Activated CD8-positive, alpha-beta memory T cell treated with anti-CD3 and anti-CD28 coated beads, Interleukin-2, amount 10 ng/mL, durations not matched to agents 7 days and 5 days (primary cell): ENCODE measurements around the gene SHD. TPM values are rescaled to one million over a fixed set of nuclear protein-coding genes. Genes with fewer than 3 reads are reported as not detected.

Experiments
- ATAC-seq: fragments of 150-1000 bp; cut with Tn5 transposase; one replicate; pipeline ENCODE4 v1.10.0; 2021; ENCODE audit warnings: moderate library complexity
- CTCF ChIA-PET: fragments of 350-600 bp; sonication (Branson Sonifier 250); formaldehyde crosslinking; loops from one replicate; lab custom pipeline; 2021; ENCODE audit warnings: antibody characterized with exemption; lab: Charles Lee
- DNase-seq: peaks from one replicate; pipeline ENCODE4 v3.0.0-alpha.2; 2020
- H3K27ac Mint-ChIP-seq: one replicate; pipeline ENCODE4 v1.8.0; 2021; ENCODE audit warnings: mild to moderate bottlenecking, mixed read lengths
- H3K27me3 Mint-ChIP-seq: one replicate; pipeline ENCODE4 v1.8.0; 2021; ENCODE audit warnings: mixed read lengths
- H3K36me3 Mint-ChIP-seq: one replicate; pipeline ENCODE4 v1.8.0; 2021; ENCODE audit warnings: mild to moderate bottlenecking, mixed read lengths
- H3K4me1 Mint-ChIP-seq: one replicate; pipeline ENCODE4 v1.8.0; 2021; ENCODE audit warnings: mixed read lengths
- H3K4me3 Mint-ChIP-seq: one replicate; pipeline ENCODE4 v1.8.0; 2021; ENCODE audit warnings: mild to moderate bottlenecking, moderate library complexity, mixed read lengths
- H3K9me3 Mint-ChIP-seq: one replicate; pipeline ENCODE4 v1.8.0; 2022; ENCODE audit warnings: low read depth, mixed read lengths
- total RNA-seq, 2 experiments: library from RNA; stranded (reverse); gene quantifications; one replicate each; pipeline ENCODE4 v1.2.3, GENCODE V29; 2021

Gene SHD
- total RNA-seq, 2 experiments from 2014 or later, result not detected

DNA sequence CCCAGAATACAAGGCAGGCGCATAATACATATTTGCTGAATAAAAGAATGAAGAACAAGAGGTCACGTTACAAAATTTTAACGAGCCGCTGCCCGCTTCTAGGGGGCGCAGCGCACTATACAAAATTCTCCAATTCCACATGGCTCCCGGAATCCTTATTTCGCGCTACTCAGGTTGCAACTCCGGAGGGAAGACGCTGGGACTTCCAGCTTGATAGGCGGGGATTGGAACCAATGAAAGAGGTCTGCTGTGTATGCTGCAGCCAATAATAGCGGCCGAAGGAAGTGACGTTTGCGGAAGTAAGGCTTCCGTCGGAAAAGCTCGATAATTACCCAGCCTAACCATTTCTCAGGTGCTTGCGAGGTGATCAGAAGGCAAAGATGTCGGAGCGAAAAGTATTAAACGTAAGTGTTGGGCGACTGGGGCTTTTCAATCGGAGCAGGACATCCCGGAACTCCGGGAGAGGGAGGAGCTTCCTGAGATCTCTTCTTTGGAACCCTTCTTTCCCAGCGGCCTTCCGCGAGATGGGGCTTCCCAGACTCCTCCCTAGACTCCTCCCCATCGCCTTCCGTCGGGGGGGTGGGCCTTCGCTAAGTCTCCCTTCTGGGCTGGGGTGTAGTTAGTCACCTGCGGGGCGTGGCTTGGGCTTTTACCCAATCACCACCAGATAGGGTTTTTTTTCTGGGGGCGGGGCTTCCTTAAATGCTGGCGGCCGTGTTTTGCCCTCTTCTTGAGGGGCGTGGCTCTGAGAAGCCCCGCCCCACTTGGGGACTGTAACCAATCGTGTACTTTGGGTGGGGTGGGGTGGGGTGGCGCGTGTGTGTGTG is 32.1 kb upstream of the SHD start, which contains the start of gene YJU2:
Gene YJU2, plus strand, starts transcription at position 314 of the 827 bp plus-strand sequence. Its CDS starts 67 bp downstream, at position 381.
- H3K36me3 Mint-ChIP-seq, result peaks cover 30% of the 10 kb centered on the region
- H3K27me3 Mint-ChIP-seq, result no peaks in the 10 kb centered on the region
- H3K4me3 Mint-ChIP-seq, result peak within 1 kb of the TSS; percentile 85
- H3K27ac Mint-ChIP-seq, result peak within 1 kb of the TSS; percentile 97
- peaks cover 21% of the 10 kb centered on the region for H3K4me1 Mint-ChIP-seq
- DNase-seq (peak; percentile 99), ATAC-seq (peak; percentile 98)
- peaks cover 2% of the 10 kb centered on the region for H3K9me3 Mint-ChIP-seq
- CTCF ChIA-PET, result interaction anchor here (0.8 to 1.4 kb wide), 12 partner anchors 9 to 485 kb away, joined by 3 to 12 read pairs (median 4); partner anchors contain the start of genes CHAF1A, MPND, MRPL54 and SH3GL1

DNA sequence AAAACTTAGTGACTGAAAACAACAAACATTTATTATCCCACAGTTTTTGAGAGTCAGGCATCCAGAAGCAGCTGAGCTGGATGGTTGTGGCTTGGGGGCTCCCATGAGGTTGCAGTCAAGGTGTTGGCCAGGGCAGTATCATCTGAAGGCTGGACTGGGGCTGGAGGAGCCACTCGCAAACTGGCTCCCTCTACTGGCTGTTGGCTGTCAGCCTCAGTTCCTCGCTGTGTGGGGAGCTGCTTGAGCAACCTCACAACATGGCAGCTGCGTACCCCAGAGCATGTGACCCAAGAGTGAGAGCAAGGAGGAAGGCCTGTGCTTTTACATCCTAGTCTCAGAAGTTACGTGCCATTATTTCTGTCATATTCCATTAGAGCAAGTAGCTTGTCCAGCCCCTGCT is 22.5 kb upstream of the SHD start:
- DNase-seq (no peak), ATAC-seq (no peak)
- no peaks in the 10 kb centered on the region for H3K4me1 Mint-ChIP-seq
- H3K36me3 Mint-ChIP-seq, result peaks cover 63% of the 10 kb centered on the region
- H3K27me3 Mint-ChIP-seq, result no peaks in the 10 kb centered on the region
- CTCF ChIA-PET, result interaction anchor here (1.3 to 1.5 kb wide), 3 partner anchors 9 to 96 kb away, joined by 4 to 8 read pairs (median 5); partner anchors contain the start of gene YJU2
- peaks cover 5% of the 10 kb centered on the region for H3K9me3 Mint-ChIP-seq
- H3K27ac Mint-ChIP-seq, result no peak overlapping the region
- H3K4me3 Mint-ChIP-seq, result no peak overlapping the region

DNA sequence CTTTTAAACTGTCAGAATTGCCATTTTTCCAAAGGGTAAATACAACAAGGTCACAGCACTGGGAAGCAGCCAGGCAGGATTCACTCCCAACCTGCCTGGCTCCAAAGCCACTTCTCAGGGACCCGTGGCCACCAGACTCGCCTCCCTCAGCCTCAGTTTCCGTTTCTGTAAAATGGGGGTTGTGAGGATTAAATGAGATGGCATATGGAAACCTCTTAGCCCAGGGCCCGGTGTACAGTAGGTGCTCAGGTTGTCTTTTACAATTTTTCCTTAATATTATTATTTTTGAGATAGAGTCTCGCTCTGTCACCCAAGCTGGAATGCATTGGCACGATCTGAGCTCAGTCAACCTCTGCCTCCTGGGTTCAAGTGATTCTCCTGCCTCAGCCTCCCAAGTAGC is 22.0 kb upstream of the SHD start:
- H3K36me3 Mint-ChIP-seq, result peaks cover 58% of the 10 kb centered on the region
- H3K4me1 Mint-ChIP-seq, result no peaks in the 10 kb centered on the region
- H3K9me3 Mint-ChIP-seq, result peaks cover 5% of the 10 kb centered on the region
- CTCF ChIA-PET, result interaction anchor here (1.3 to 1.5 kb wide), 3 partner anchors 10 to 95 kb away, joined by 4 to 8 read pairs (median 5); partner anchors contain the start of gene YJU2
- no peaks in the 10 kb centered on the region for H3K27me3 Mint-ChIP-seq
- H3K27ac Mint-ChIP-seq, result no peak overlapping the region
- no peak overlapping the region for H3K4me3 Mint-ChIP-seq
- no peak for ATAC-seq
- no peak for DNase-seq

DNA sequence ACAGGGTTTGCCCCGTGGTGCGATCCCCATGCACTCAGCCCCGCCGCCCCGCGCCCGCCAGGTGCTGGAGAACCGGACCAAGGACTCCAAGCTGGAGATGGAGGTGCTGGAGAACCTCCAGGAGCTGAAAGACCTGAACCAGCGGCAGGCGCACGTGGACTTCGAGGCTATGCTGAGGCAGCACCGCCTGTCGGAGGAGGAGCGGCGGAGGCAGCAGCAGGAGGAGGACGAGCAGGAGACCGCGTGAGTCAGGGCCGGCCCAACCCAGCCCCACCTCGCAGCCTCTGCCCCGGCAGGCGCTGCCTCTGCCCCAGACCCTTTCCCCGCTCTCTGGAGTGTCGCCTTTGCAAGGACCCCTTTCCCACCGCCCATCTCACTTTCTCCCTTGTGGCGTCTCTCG is 20.9 kb upstream of the SHD start:
- H3K4me3 Mint-ChIP-seq, result no peak overlapping the region
- no peaks in the 10 kb centered on the region for H3K27me3 Mint-ChIP-seq
- CTCF ChIA-PET, result no interaction called here
- H3K4me1 Mint-ChIP-seq, result peaks cover 1% of the 10 kb centered on the region
- no peak overlapping the region for H3K27ac Mint-ChIP-seq
- no peak for DNase-seq
- ATAC-seq, result no peak
- H3K9me3 Mint-ChIP-seq, result peaks cover 5% of the 10 kb centered on the region
- H3K36me3 Mint-ChIP-seq, result peaks cover 49% of the 10 kb centered on the region

DNA sequence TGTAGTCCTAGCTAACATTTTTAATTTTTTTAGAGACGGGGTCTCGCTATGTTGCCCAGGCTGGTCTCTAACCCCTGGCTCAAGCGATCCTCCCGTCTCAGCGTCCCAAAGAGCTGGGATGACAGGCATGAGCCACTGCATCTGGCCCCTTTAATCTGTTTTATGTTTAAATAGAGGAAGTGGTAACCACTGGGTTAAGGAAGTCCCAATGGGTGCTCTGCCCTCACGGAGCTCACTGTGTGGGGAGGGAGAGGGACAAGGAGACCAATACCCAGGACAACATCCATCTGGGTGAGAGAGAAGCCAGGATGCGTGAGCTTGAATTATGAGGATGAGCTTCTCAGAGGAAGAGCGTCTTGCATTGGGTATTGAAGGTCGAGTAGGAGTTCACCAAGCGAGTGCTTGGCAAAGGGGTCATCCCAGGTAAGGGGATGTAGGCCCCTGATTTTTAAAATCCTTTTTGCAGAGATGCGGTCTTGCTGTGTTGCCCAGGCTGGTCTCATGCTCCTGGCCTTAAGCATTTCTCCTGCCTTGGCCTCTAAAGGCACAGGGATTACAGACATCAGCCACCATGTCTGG is 18.4 kb upstream of the SHD start:
- no peak for ATAC-seq
- Mint-ChIP-seq H3K27ac (peak overlapping the region; percentile 48), H3K27me3 (no peaks in the 10 kb centered on the region), H3K4me1 (peaks cover 23% of the 10 kb centered on the region), H3K36me3 (peaks cover 34% of the 10 kb centered on the region), H3K9me3 (no peaks in the 10 kb centered on the region), H3K4me3 (no peak overlapping the region)
- CTCF ChIA-PET, result interaction anchor here (2.2 kb wide), 1 partner anchor 92 kb away, joined by 6 read pairs; no protein-coding TSS in a partner anchor
- no peak for DNase-seq

DNA sequence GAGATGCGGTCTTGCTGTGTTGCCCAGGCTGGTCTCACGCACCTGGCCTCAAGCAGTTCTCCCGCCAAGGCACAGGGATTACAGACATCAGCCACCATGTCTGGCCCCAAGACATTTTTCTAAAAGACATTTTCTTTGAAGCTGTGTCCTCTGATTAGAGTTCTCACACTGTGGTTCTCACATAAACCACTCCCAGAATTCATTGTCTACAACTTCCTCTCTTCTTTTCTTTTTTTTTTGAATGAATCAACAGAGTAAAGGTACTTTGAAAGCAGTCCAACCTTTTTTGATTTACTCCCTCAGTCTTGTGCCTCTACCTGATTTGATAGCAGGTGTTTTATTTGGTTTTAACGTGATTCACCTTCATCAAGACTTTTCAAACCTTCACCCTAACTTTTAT is 14.3 kb upstream of the SHD start:
- no peaks in the 10 kb centered on the region for H3K9me3 Mint-ChIP-seq
- ATAC-seq, result peak; percentile 46
- H3K4me1 Mint-ChIP-seq, result peaks cover 36% of the 10 kb centered on the region
- H3K27ac Mint-ChIP-seq, result peak overlapping the region; percentile 88
- H3K27me3 Mint-ChIP-seq, result no peaks in the 10 kb centered on the region
- H3K4me3 Mint-ChIP-seq, result peak overlapping the region; percentile 30
- CTCF ChIA-PET, result interaction anchor here (0.6 to 7.9 kb wide), 6 partner anchors 34 to 277 kb away, joined by 3 to 125 read pairs (median 4); partner anchors contain the start of gene MPND
- DNase-seq, result no peak
- peaks cover 30% of the 10 kb centered on the region for H3K36me3 Mint-ChIP-seq

DNA sequence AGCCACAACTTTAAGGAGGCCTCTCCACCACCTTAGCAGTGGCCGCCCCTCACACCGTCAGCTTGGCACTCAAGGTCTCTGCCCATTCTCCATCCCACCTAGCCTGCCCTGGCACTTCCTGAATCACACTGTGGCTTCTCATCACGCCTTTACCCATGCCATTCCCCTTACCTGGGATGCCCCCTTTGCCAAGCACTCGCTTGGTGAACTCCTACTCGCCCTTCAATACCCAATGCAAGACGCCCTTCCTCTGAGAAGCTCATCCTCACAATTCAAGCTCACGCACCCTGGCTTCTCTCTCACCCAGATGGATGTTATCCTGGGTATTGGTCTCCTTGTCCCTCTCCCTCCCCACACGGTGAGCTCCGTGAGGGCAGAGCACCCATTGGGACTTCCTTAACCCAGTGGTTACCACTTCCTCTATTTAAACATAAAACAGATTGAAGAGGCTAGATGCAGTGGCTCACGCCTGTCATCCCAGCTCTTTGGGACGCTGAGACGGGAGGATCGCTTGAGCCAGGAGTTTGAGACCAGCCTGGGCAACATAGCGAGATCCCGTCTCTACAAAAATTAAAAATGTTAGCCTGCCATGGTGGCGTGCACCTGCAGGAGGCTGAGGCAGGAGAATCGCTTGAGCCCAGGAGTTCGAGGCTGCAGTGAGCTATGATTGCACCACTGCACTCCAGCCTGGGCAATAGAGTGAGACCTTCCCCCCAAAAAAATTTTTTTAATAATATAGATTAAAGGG is 12.6 kb upstream of the SHD start:
- CTCF ChIA-PET, result interaction anchor here (0.6 to 7.9 kb wide), 46 partner anchors 9 to 1316 kb away, joined by 3 to 125 read pairs (median 5); partner anchors contain the start of genes CHAF1A, FSD1, MPND and SH3GL1
- Mint-ChIP-seq H3K27ac (peak overlapping the region; percentile 50), H3K36me3 (peaks cover 30% of the 10 kb centered on the region), H3K4me1 (peaks cover 36% of the 10 kb centered on the region), H3K4me3 (no peak overlapping the region), H3K27me3 (no peaks in the 10 kb centered on the region), H3K9me3 (no peaks in the 10 kb centered on the region)
- DNase-seq, result no peak
- no peak for ATAC-seq

DNA sequence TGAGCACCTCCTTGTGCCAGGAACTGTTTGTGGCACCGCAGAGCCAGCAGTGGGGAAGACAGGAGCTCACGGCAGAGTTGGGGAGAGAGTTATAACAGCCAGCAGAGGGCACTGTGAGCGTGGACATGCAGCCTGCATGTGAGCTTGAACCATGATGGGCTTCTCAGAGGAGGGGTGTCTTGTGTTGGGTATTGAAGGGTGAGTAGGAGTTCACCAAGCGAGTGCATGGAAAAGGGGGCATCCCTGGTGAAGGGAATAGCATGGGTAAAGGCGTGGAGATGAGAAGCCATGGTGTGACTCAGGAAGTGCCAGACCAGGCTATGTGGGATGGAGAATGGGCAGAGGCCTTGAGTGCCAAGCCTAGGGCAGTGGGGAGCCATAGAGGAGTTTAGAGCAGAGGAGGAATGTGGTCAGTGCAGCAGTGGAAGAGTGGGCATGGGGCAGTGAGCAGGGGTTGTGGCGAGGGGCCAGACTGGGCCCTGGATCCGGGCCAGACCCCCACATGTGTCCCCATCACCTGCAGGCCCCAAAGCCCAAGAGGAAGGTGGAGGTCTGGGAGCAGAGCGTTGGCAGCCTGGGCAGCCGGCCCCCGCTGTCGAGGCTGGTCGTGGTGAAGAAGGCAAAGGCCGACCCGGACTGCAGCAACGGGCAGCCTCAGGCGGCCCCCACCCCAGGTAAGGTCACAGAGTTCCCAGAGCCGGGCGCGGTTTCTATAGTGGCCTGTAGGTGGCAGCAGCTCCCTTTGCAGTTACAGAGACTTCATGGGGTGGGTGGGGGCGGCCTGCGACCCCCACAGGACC is 11.8 kb upstream of the SHD start:
- DNase-seq, result peak; percentile 75
- H3K27ac Mint-ChIP-seq, result peak overlapping the region; percentile 35
- ATAC-seq, result peak; percentile 69
- H3K36me3 Mint-ChIP-seq, result peaks cover 38% of the 10 kb centered on the region
- no peaks in the 10 kb centered on the region for H3K27me3 Mint-ChIP-seq
- H3K9me3 Mint-ChIP-seq, result no peaks in the 10 kb centered on the region
- CTCF ChIA-PET, result interaction anchor here (0.6 to 7.9 kb wide), 57 partner anchors 8 to 1317 kb away, joined by 3 to 125 read pairs (median 4); partner anchors contain the start of genes CHAF1A, FSD1, MPND and SH3GL1
- no peak overlapping the region for H3K4me3 Mint-ChIP-seq
- peaks cover 36% of the 10 kb centered on the region for H3K4me1 Mint-ChIP-seq

DNA sequence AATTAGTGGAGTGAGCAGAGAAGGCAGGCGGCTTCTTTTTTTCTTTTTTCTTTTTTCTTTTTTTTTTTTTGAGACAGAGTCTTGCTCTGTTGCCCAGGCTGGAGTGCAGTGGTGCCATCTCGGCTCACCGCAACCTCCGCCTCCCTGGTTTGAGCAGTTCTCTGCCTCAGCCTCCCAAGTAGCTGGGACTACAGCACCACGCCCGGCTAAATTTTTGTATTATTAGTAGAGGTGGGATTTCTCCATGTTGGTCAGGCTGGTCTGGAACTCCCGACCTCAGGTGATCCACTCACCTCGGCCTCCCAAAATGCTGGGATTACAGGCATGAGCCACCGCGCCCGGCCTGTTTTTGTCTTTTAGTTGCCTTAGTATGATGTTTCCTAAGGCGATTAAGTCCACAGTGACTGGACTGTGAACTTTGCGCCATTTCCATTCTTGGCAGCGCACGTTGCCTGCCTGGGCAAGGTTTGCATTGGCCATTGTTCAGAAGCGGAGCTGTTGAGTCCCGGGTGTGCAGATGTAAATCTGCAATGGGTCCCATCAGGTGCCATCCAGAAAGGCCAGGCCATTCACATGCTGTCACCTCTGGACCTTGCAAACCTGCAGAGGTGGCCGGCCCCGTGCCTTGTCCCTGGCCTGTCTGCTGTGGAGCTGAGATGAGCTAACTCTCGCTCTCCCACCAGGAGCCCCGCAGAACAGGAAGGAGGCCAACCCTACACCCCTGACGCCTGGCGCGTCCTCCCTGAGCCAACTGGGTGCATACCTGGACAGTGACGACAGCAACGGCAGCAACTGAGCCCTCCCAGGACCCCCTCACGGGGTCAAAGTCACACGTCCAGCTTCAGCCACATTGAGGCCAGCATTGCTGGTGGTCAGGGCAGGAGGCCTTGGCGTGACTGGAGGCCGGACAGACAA is 10.9 kb upstream of the SHD start:
- no peak overlapping the region for H3K4me3 Mint-ChIP-seq
- ATAC-seq (no peak), DNase-seq (no peak)
- H3K36me3 Mint-ChIP-seq, result peaks cover 37% of the 10 kb centered on the region
- no peaks in the 10 kb centered on the region for H3K9me3 Mint-ChIP-seq
- CTCF ChIA-PET, result interaction anchor here (0.7 to 7.9 kb wide), 35 partner anchors 10 to 741 kb away, joined by 3 to 125 read pairs (median 7); partner anchors contain the start of genes CHAF1A, FSD1, MPND and SH3GL1
- peaks cover 35% of the 10 kb centered on the region for H3K4me1 Mint-ChIP-seq
- H3K27ac Mint-ChIP-seq, result no peak overlapping the region
- H3K27me3 Mint-ChIP-seq, result no peaks in the 10 kb centered on the region

DNA sequence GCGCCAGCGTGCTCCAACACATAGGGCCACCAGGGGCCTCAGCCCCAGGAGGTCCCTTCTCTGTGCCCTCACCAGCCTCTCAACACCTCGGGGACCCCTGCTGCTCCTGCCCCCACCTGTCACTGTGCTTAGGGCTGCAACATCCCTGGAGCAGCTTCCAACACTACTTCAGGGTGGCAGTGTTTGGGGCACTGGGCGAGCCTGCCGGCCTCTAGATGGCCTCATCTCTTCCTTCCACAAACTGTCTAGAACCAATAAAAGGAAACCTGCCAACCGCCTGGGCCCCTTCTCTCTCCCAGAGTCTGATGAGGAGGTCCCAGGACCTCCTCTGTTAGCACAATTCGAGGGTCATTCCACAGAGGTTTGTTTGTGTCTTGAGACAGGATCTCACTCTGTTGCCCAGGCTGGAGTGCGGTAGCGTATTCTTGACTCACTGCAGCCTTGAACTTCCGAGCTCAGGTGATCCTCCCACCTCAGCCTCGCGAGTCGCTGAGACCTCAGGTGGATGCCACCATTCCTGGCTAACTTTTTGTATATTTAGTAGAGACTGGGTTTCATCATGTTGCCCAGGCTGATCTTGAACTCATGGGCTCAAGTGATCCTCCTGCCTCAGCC is 10.1 kb upstream of the SHD start:
- H3K9me3 Mint-ChIP-seq, result no peaks in the 10 kb centered on the region
- ATAC-seq (no peak), DNase-seq (no peak)
- CTCF ChIA-PET, result interaction anchor here (1.1 to 7.9 kb wide), 9 partner anchors 9 to 256 kb away, joined by 4 to 125 read pairs (median 19); partner anchors contain the start of genes MPND and STAP2
- no peak overlapping the region for H3K4me3 Mint-ChIP-seq
- H3K27ac Mint-ChIP-seq, result no peak overlapping the region
- no peaks in the 10 kb centered on the region for H3K27me3 Mint-ChIP-seq
- peaks cover 29% of the 10 kb centered on the region for H3K4me1 Mint-ChIP-seq
- peaks cover 34% of the 10 kb centered on the region for H3K36me3 Mint-ChIP-seq

DNA sequence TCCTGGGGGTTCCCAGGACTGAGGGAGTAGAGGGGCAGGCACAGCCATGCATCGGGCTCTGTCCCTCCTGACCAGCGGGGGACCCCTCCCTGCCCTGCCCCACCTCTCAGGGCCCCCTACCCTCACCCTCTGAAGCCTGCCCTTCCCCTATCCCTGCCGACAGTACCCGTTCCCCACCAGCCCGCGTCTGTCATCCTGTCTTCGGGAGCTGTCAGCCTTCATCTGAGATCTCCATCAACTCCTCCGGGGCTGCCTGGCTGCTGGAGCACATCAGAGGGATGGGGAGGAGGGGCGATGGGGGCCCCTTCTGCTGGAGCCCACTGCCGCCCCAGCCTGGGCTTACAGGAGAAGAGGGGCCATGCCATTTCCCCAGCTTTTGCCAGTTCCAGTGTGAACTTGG is 6.2 kb upstream of the SHD start:
- peaks cover 5% of the 10 kb centered on the region for H3K27me3 Mint-ChIP-seq
- CTCF ChIA-PET, result interaction anchor here (0.8 kb wide), 1 partner anchor 80 kb away, joined by 3 read pairs; no protein-coding TSS in a partner anchor
- no peak overlapping the region for H3K4me3 Mint-ChIP-seq

More for the DNA sequence above, 6.2 kb upstream of the SHD start:
- DNase-seq (no peak), ATAC-seq (no peak)
- peaks cover 19% of the 10 kb centered on the region for H3K36me3 Mint-ChIP-seq
- no peaks in the 10 kb centered on the region for H3K9me3 Mint-ChIP-seq
- H3K4me1 Mint-ChIP-seq, result no peaks in the 10 kb centered on the region
- H3K27ac Mint-ChIP-seq, result no peak overlapping the region
